Measurements from ENCODE around the gene CRLF3.

- no peak for TF ChIP-seq CTCF (IDR thresholded peaks at IDR 0.05)
- TF ChIP-seq EP300 (IDR thresholded peaks at IDR 0.05) = no peak
- no peak for TF ChIP-seq POLR2A (IDR thresholded peaks at IDR 0.05)
These were observed 42.3 kb downstream of the CRLF3 start for GRCh38 chr17:30782206-30782605.

Data from tibial nerve (tissue), 4 donors.